Glomerular endothelial cell (primary cell): ENCODE data around the gene HLA-F. TPM values are rescaled to one million over a fixed set of nuclear protein-coding genes. Genes with fewer than 3 reads are reported as not detected.

ENCODE experiments used
- DNase-seq: peaks from one replicate; pipeline ENCODE4 v3.0.0-alpha.2; 2011; ENCODE audit warnings: low read depth, low spot score; ENCODE audit errors: extremely low read depth
- total RNA-seq: library from RNA; depleted of rRNA; stranded (reverse); fragments of >200 nt; gene quantifications from 2 replicates; pipeline ENCODE4 v1.2.3, GENCODE V29; 2015

The HLA-F gene
- total RNA-seq, 1 donor from 2014 or later = 33.7 TPM

DNA sequence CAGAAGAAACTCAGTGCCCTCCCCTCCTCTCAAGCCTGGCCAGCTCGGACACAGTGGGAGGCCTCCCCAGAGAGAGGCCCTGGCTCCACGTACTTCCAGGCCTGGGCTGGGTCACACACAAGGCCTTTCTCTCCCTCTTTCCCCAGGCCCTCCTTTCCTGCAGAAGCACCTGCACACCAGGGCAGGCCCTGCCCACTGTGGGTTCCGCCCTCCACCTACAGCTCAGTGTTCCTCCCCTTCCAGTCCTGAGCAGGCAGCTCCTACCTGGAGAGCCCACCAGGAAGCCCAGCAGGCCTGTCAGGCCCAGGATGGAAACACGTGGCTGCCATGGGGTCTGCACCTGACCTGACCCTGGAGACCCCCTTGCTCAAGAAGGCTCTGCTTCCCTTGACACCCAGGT, 18.9 kb downstream of the HLA-F start:
- DNase-seq = no peak

DNA sequence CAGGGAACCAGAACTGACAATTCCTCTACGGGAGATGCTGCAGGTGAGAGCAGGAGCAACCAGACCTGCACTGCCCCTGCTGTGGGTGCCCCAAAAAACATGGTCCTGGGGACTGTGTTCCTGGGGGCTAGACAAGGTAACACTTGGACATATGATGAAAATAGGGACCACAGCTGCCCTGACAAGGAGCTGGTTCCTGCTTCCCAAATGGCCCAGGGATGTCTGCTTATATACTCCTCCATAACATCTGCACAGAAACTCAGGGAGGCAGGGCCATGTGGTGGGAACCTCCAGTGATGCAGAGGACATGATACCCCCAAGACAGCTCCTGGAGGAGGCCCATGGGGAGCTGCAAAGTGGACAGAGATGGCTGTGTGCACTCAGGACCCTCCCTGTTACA, 19.8 kb downstream of the HLA-F start:
- no peak for DNase-seq

DNA sequence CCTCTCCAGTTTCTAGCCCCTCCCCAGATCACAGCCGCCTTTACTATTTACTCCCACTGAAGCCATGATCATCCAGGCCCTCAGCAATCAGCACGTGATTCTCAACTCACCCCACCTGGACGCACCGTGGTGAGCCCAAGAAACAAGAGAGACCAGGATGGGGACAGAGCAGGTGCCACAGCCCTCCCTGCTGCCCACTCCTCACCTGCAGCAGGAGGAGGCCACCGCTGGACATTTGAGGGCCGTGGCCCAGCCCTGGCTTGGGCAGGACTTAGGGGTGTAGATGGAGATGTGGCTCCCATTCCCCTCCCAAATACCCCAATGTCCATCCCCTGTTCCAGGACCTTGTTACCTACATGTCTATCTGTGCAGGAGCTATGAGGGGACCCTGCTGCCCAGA, 20.3 kb downstream of the HLA-F start:
- DNase-seq = no peak

DNA sequence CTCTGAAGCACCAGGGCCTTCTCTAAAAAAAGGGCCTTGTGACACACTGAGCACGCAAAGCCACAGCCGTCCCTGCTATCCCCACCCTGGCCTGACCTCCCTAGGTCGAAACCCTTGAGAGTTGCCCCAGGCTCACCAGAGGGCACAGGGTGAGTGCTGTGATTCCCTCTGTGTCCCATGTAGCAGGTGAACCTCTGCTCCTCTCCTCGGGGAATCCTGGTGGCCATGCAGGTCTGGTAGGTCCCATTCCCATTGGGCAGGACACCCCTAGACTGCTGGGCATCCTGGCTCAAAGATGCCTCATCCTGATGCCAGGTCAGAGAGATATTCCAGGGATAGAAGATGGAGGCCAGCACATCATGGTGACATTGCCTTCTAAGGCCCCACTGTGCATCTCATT, 20.9 kb downstream of the HLA-F start:
- DNase-seq = no peak

DNA sequence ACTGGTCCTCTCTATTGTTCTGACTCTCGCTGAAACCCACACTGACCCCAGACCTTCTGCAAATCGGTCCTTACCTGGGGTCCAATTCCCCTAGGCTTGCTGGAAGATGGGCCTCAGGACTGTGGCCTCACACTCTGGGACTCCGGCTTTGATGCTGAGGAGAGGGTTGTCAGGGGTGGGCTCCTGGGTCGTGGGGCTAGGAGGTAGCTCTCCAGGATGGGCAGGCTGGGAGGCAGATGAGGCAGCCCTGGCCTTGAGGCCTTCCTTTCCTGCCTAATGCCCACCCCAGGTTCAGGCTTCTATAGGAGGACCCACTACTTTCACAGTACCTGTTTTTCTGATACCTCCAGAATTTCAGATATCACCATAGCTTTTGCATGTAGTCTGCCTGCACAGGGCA, 21.4 kb downstream of the HLA-F start:
- no peak for DNase-seq

DNA sequence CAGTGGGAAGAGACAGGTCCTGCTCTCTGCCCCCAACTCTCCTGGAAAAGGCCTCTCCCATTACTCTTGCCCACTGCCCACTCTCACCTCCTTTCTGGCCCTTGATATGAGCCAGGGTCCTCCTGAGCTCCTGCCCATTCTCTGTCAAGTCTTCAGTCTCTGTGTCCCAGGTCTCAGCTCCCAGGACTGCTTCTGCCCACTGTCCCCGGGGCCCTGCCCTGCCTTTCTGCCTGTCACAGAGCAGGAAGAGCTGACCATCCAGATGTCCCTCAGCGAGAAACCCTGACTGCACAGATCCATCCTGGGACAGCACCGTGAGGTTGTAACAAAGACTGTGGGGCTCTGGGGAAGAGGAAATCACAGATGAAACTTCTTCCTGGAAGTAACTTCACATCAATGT, 22.2 kb downstream of the HLA-F start:
- no peak for DNase-seq

DNA sequence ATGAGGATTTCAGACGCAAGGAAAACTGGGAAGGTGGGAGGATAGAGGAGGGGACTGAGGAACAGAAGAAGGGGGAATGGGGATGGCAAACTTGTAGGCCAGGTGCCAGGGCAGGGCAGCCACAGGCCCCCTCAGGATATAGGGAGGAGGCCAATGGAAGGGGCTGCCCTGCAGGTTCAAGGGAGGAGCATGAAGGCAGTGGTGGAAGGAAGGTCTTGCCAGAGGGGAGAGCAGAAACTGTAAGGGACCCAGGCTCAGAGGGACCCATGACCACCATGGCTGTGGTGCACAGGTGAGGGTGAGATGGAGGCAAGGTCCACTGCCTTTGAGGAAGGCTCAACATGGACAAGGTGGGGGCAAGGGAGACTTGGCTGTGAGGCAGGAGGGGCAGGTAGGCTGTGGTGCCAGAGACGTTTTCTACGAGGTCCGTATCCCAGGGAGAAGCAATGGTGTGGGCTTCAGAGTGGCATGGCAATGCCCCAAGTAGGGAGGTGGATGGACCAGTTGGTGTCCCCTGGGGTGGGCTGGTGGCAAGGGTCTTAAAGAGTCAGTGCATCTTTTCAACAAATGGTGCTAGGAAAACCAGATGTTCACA, 22.7 kb downstream of the HLA-F start:
- no peak for DNase-seq

DNA sequence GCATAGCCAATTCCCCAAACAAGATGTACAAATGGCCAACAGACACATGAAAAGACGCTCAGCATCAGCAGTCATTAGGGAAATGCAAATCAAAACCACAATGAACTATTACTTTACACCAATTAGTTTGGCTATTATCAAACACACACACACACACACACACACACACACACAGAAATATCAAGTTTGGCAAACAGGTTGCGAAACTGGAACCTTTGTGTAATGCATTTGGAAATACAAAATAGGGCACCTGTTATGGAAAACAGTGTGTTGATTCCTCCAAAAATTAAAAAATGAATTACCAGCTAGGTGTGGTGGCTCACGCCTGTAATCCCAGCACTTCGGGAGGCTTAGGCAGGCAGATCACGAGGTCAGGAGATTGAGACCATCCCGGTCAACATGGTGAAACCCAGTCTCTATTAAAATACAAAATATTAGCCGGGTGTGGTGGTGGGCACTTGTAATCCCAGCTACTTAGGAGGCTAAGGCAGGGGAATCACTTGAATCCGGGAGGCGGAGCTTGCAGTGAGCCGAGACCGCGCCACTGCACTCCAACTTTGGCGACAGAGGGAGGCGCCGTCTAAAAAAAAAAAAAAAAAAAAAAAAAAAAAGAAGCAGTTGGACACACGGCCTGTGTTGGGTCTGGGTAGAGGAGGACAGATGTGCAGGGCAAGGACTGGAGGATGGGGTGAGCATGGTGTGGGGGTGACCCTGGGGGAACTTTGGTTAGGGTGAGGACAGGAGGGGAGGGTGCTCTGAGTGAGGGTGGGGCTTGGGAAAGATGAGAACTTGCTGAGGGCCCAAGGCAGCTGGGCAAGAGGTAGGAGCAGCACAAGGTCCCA, 23.8 kb downstream of the HLA-F start:
- no peak for DNase-seq

DNA sequence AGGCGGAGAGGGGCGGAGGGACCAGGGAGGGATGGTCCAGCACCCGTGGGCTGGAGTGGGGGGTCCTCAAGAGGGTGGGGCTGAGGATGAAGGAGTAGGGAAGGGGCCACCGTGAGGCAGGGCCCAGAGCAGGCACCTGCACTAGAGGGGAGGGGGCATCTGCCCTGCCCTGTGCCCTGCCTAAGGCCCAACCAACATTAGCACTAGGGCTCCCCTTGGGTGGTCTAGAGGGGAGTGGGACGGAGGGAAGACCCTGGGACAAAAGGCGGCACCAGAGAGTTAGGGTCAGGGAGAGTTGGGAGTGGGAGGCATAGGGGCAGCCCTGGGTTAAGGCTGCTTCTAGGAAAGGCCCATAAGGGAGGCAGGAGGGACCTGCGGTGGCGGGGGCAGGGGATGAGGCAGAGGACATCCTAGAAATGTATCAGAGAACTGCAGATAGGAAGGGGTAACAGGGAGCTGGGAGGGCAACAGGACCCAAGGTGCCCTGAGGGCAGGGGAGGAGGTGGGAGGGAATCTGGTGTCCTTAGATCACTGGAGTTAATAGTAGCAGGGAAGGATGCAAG, 24.5 kb downstream of the HLA-F start:
- DNase-seq = no peak

DNA sequence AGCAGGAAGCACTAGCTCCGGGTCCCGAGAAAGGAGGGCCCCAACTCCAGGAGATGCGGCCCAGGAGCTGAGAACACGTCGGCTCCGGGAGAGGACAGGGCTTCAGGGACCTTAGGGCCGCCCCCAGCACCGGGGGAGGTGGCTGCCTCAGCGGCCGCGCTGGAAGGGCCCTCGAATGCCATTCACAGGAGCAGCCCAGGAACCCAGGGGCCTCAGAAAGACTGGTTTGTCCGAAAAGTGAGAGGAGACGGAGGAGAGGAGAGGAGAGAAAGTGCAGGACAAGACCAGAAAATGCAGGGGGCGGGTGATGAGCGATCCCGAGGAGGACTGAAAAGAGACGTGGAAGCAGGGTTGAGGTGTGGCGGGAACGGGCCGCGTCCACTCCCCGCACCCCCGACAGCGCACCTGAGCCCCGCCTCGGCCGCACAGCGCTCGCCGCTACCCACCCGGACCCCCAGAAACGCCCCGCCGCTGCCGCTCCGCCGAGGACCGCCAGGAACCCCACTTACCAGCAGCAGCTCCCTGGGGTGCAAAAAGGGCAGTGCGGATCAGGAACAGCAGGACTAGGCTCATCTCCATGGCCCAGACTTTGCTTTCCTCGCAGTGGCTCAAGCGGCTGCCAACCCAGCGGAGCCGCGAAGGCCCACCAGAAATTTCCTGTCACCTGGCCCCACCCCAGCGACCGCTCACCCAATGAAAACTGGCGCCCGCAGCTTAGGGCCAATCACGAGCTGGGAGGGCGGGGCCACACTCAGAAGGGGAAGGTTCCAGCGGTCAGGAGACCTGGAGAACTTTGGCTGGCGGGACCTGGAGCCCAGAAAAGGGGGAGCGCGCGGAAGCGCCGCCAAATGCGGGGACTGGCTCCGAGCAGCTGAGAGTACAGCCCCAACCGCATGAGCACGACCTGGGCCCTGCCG, 25.4 kb downstream of the HLA-F start:
- DNase-seq = no peak

DNA sequence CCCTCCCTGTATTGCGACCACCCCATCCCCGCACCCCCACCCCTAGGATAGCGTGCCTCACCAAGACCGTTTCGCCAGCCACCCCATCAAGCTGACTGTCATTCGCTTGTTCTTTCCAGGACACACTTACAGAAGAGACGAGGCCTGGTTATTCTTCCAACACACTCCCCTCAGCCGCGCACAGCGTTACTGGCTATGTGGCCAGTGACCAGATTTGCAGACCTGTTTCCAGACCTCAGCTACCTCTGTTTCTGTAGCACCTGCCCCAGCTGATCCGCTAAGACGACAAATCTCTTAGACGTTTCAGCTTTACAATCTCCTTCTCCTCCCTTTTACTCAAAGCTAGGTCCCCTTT, 26.1 kb downstream of the HLA-F start:
- no peak for DNase-seq

DNA sequence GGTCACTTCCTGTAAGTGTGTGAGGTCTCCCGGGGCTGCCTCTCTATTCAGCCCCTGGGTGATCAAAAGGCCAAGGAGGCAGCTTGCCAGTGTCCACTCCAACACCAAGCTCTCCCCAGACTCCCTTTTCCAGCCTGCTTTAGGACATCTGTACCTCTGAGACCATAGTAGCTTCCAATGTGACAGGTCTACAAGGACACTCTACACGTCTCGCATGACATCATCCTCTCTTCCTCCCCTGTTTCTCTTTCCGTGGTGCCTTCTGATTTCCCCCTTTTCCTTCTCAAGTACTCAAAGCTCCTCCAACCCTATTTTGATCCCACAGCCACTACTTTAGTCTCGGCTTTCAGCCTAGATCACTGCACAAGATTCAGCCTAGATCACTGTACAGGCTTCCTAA, 26.4 kb downstream of the HLA-F start:
- no peak for DNase-seq

DNA sequence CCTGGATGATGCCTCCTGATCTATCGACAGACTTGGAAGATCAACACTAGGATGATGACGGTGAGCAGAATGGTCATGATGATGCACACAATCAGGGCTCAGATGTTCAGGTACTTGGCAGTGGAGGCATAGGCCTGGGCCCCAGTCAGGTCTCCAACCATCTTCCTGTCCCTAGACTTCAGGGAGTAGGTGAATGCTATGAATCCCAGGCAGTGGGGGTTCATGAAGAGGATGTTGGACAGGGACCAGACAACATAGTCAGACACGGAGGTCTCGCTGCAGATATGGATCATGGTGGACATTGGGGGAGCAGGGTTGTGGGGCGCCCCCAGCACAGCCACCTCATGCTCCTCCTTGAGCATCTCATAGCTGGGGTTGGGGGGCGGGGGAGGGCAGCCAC, 27.5 kb downstream of the HLA-F start:
- no peak for DNase-seq

DNA sequence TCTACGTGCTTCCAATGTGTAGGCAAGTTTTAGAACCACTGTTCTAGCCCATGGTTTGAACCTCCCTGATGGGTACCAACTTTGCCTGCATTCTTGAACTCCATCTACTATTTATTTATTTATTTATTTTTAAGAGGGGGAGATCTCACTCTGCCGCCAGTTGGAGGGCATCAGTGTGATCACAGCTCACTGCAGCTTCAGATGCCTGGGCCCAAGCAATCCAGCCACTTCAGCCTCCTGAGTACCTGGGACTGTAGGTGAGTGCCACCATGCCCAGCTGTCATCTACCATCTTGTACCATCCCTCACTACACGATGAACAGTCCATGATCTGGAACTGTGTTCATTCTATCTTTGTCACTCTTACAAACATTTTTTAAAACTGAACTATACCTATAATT, 28.2 kb downstream of the HLA-F start:
- DNase-seq = no peak

DNA sequence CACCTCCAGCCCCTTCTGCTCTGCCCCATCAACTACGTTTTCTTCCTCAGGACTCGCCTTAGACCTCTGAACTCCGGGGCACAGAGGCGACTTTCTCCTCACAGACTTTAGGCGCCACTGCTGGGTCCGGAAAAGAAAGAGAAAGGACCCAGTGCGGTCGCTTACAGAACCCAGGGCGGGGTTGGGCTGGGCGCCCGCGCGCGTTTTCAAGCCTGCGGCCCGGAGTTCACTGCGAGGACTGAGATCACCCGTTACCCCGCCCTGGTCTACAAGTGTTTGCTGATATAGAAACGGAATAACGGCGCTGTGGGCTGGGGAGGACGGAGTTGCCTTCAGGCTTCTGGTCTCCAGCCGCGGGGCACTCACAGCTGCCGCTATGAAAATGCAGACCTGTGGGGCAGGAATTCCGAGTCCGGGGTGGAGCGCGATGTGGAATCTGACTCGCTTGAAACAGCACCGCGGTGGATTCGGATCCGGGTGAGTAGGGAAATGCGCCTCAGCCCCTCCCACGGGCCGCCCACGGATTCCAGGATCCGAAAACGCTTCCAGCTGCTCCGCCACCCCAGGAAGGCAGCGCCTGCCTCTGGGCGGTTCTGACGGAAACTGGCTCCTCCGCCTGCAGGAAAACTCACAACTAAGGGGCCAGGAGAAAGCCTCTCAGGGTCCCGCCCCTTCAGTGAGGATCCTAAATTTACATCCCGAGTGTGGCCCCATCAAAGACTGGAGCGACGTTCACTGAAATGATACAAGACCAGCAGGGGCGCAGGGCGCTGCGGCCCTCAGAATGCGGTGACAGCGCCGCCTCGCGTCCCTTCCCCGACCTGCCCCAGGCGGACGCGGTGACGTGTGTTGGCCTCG, 29.4 kb downstream of the HLA-F start:
- DNase-seq = peak; percentile 39

DNA sequence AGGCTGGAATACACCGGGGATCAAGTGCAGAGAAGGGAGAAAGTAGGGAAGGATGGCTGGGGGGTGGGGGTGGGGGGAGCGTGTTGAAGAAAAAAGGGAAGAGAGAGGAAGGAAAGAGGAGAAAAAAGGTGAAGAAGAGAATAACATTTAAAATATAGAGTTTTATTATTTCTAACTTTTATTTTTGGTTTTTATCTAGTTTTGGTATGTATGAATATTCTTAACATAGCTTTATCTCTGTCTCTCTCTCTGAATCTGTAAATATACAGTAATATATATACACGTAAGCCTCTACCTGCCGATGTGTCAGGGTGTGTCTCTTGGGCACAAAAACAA, 30.0 kb downstream of the HLA-F start:
- no peak for DNase-seq

DNA sequence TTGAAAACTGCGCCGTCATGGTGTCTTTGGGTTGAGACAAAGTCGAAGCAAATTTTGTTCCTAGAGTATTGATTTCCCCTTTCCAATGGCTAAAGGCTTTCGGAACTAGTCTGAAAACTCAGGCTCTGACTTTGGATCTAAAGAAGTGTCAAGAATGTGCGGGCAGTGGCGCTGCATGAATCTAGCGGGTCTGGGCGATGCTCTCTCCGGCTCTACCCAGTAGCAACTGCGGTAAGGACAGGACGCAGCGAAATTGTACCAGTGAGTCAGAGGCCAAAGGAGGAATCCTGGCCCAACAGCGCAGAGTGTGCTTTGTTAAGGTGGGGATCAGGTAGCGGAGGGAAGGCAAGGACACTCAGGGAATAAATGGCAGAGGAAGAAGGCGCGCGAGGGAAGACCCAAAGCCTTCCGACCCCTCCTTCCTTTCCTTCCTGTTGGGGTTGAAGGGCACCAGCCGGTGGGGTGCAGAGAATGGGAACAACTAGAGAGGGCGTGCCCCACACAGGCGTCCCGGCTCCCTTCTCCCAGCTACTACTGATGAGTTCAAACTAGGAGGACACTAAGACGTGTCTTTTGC, 32.1 kb downstream of the HLA-F start:
- no peak for DNase-seq

DNA sequence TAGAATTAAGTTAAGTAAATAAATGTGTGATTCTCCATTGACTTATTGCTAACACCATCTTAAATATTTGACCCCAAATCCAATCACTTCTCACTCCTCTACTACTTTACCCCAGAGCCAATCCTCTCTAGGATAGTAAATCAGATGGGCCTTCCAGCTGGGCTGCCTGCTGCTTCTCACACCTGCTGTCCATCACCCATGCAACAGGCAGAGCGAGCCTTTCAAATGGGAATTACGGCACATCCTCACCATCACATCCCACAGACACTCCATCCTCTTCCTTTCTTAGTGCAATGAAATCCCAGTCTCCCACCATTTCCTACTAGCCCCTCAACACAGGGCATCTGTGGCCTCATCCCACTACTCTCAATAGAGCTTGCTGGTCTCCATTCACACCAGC, 34.0 kb downstream of the HLA-F start:
- DNase-seq = no peak

DNA sequence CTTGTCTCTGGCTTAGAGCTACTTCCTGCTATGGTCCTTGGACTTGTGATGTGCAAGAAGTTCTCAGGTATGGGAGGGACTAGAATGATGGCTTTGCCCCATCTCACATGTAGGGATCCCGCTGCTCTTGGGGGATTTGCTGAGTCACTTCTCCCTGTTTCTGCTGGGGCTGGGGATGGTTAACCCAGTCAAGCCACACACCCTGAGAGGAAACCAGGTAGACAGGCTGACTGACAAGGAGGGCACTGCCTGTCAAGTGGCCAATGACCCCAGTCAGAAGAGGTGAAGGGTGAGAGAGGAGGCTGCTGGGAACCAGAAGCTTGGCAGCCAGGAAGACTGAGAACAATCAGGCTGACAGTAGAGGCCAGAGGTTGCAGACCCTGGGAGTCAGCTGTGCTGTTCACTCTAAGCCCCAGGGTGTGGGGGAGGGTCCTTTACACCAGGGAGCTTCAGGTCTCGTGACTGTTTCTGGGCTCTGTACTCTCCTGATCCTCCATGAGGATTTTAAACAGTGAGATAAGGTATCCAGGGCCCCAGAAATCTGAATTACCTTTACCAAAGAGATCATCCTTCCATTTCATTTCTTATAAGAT, 34.6 kb downstream of the HLA-F start:
- DNase-seq = no peak

DNA sequence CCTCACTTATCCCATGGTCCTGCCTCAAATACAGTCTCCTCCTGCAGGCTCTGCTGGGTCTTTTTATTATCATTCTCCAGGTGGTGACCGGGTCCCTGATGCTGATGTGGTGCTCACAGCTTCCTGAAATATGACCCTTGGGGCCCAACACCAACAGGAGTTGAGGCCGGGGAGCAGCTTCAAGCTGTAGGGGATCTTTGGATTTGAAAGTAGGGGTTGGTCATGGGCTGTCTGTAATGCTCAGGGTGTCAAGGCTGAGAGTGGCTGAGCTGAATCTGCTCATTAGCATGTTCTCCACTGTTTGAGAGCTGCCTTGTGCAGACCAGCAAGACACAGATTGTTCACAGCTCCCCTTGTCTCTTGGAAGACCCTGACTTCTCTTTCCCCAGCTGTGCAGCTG, 35.5 kb downstream of the HLA-F start:
- no peak for DNase-seq
